ENCODE results near the gene OSBP. TPM values are rescaled to one million over a fixed set of nuclear protein-coding genes. Genes with fewer than 3 reads are reported as not detected.

Gene OSBP
- total and polyA plus RNA-seq, 2 donors (not counting 1 experiment from before 2014, with no cell fraction given): 12.6 to 40.2 TPM

DNA sequence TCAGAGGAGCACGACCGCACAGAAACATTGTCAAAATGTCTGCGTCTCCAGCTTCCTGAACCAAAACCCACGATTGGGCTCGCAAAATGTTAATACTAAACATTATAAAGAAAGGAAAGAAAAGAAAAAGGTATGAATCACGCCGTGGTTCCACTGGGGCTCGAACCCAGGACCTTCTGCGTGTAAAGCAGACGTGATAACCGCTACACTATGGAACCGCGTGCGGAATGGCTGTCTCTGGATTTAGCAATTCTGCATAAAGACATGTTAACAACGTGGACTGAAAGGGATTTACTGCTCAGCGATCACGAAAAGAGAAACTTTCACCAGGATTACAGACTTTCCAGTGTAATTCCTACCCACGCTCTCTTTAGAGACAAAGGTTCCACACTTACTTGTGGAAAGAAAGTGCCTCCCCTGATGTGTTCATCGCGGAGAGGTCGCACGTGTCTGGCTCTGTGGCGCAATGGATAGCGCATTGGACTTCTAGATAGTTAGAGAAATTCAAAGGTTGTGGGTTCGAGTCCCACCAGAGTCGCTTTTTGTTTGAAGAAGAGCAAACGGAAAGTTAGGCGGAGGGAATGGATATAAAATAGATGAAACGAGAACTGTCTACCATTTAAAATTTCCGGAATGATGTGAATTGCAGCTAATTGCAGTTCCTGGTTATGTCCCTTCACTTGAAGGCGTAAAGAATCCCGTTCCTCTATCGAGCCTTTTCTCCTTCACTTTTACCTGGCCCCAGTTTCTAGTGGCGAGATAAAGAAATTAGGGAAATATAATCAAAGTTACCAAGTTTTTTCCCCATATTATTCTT, 64.5 kb downstream of the OSBP start:
- peak overlapping the region; percentile 92 for H3K27ac Mint-ChIP-seq
- Histone ChIP-seq H3K27me3 (replicated peaks in 1 of 4; ENCODE audit: control extremely low read depth in 1 of 4, control insufficient read depth in 3 of 4, insufficient read depth in 4 of 4, low read length in 3 of 4) (peaks cover 0 to 6% (median 2%) of the 10 kb centered on the region in 4 experiments), H3K4me1 (ENCODE audit: control insufficient read depth in 2 of 2, insufficient read depth in 2 of 2, low read length in 2 of 2) (peaks cover 16 to 23% of the 10 kb centered on the region in 2 donors), H4K20me1 (ENCODE audit: control insufficient read depth, insufficient read depth, low read length, poor library complexity, severe bottlenecking) (no peaks in the 10 kb centered on the region), H3K79me2 (ENCODE audit: control insufficient read depth, insufficient read depth, low read length) (no peaks in the 10 kb centered on the region), H3K4me2 (replicated peaks; ENCODE audit: low read depth, low read length, poor library complexity, severe bottlenecking) (peak overlapping the region; percentile 77), H3K27ac (ENCODE audit: low read length in 2 of 2) (peak overlapping the region; percentile 35 to 54), H2AFZ (ENCODE audit: insufficient read depth, low read depth, low read length, poor library complexity, severe bottlenecking) (peak overlapping the region; percentile 57), H3K9ac (ENCODE audit: low read length) (peak overlapping the region; percentile 71), H3K36me3 (replicated peaks in 1 of 2; ENCODE audit: control extremely low read depth in 1 of 2, control insufficient read depth in 1 of 2, extremely low read depth in 1 of 2, insufficient read depth in 2 of 2, low read length in 1 of 2) (no peaks in the 10 kb centered on the region), H3K4me3 (ENCODE audit: control extremely low read depth in 1 of 5, extremely low read depth in 1 of 5, insufficient read depth in 1 of 5, low read depth in 2 of 5, low read length in 4 of 5) (peak overlapping the region; percentile 46 to 87 (median 76)), H3K9me3 (ENCODE audit: control extremely low read depth in 1 of 3, control insufficient read depth in 2 of 3, insufficient read depth in 1 of 3, low read length in 2 of 3) (peaks cover 0 to 11% (median 0%) of the 10 kb centered on the region in 3 donors)
- H3K4me3 Mint-ChIP-seq: peak overlapping the region; percentile 88
- POLR2A ChIA-PET: interaction anchor here (1.0 kb wide), 1 partner anchor 14 kb away, joined by 3 read pairs; no protein-coding TSS in a partner anchor
- TF ChIP-seq CTCF (IDR thresholded peaks at IDR 0.05) (no peak), EZH2 (IDR thresholded peaks at IDR 0.05; ENCODE audit: borderline replicate concordance, insufficient read depth, low read depth, low read length, poor library complexity, severe bottlenecking) (no peak)
- WGBS (ENCODE audit: insufficient coverage): under 1% methylated on average over 24 of the region's 34 CpGs
- CTCF ChIA-PET: interaction anchor here (0.7 to 3.6 kb wide), 6 partner anchors 10 to 118 kb away, joined by 3 to 18 read pairs (median 7); partner anchors contain the start of gene PATL1
- ATAC-seq (ENCODE audit: low read depth) (peak; percentile 50), DNase-seq (peak; percentile 90)
- H3K9me3 Mint-ChIP-seq (ENCODE audit: insufficient read depth): no peaks in the 10 kb centered on the region
- peaks cover 36% of the 10 kb centered on the region for H3K4me1 Mint-ChIP-seq
- no peaks in the 10 kb centered on the region for H3K27me3 Mint-ChIP-seq
- intact Hi-C loops (cut with micrococcal nuclease): loop anchor here (1.0 to 10.0 kb wide), 7 partner anchors 9 to 261 kb away; partner anchors contain the start of genes MRPL16 and STX3

Measured in B cell (primary cell).